DND-41 (cell line): ENCODE data around the gene PILRA.
A peak's percentile ranks its signal among the peaks of the same experiment; 100 is the strongest.

Experiments
- ATAC-seq: fragments of 200-7000 bp; cut with Tn5 transposase; 3 replicates; pipeline ENCODE4 v1.9.1; 2021; ENCODE audit warnings: low read depth; ENCODE audit not compliant: insufficient read depth
- DNase-seq: peaks from one replicate; pipeline ENCODE4 v3.0.0-alpha.2; 2020
- H2AFZ ChIP-seq: 2 replicates; pipeline ENCODE4 v1.6.0; 2012; ENCODE audit warnings: low read depth, low read length
- H3K27ac ChIP-seq: 2 replicates; pipeline ENCODE4 v1.5.1; 2012; ENCODE audit warnings: low read length, inconsistent platforms
- H3K27me3 ChIP-seq: fragments of 200-600 bp; sonication (generic); 2 replicates; pipeline ENCODE4 v1.6.0; 2012; ENCODE audit warnings: low read length, mild to moderate bottlenecking, inconsistent platforms; ENCODE audit not compliant: insufficient read depth, poor library complexity
- H3K36me3 ChIP-seq: 2 replicates; pipeline ENCODE4 v1.5.1; 2012; ENCODE audit warnings: low read length, inconsistent platforms; ENCODE audit not compliant: insufficient read depth
- H3K4me1 ChIP-seq: 2 replicates; pipeline ENCODE4 v1.5.1; 2012; ENCODE audit warnings: mild to moderate bottlenecking, low read length; ENCODE audit not compliant: insufficient read depth
- H3K4me2 ChIP-seq: 2 replicates; pipeline ENCODE4 v1.6.0; 2012; ENCODE audit warnings: mild to moderate bottlenecking, moderate library complexity, low read length, inconsistent platforms; ENCODE audit not compliant: insufficient read depth
- H3K4me3 ChIP-seq, 2 experiments: fragments of 200-600 bp in 1 of 2; shearing (Covaris generic) in 1 of 2; 2 replicates each; pipeline ENCODE4 v1.5.1; 2012 to 2016; ENCODE audit warnings: inconsistent platforms in 2 of 2, low read length in 2 of 2, mild to moderate bottlenecking in 2 of 2, low read depth in 1 of 2, moderate library complexity in 1 of 2
- H3K79me2 ChIP-seq: 2 replicates; pipeline ENCODE4 v1.6.0; 2012; ENCODE audit warnings: low read length, inconsistent platforms; ENCODE audit not compliant: insufficient read depth
- H3K9ac ChIP-seq: 2 replicates; pipeline ENCODE4 v1.6.0; 2012; ENCODE audit warnings: low read depth, mild to moderate bottlenecking, inconsistent platforms, low read length, moderate library complexity
- H3K9me3 ChIP-seq: 2 replicates; pipeline ENCODE4 v1.5.1; 2012; ENCODE audit warnings: low read length, moderate library complexity, mild to moderate bottlenecking, inconsistent platforms; ENCODE audit not compliant: insufficient read depth, severe bottlenecking
- H4K20me1 ChIP-seq: 2 replicates; pipeline ENCODE4 v1.6.0; 2012; ENCODE audit warnings: low read length; ENCODE audit not compliant: insufficient read depth
- CTCF ChIP-seq: IDR thresholded peaks from 2 replicates; pipeline ENCODE4 v1.5.1; 2012; ENCODE audit warnings: borderline replicate concordance, low read length, moderate library complexity, mild to moderate bottlenecking; ENCODE audit not compliant: poor library complexity, severe bottlenecking; ENCODE audit errors: extremely low read depth
- EZH2 ChIP-seq: IDR thresholded peaks from 3 replicates; pipeline ENCODE4 v1.6.1; 2012; ENCODE audit warnings: borderline replicate concordance, low read depth, mild to moderate bottlenecking, moderate library complexity, low read length, inconsistent platforms; ENCODE audit not compliant: severe bottlenecking

Gene PILRA

GRCh38 chr7:100406767-100407166 lies 33.5 kb downstream of the PILRA start:
- Histone ChIP-seq H2AFZ (no peak overlapping the region), H3K79me2 (no peaks in the 10 kb centered on the region), H3K4me2 (no peak overlapping the region), H3K4me3 (no peak overlapping the region), H3K36me3 (no peaks in the 10 kb centered on the region), H4K20me1 (no peaks in the 10 kb centered on the region), H3K9me3 (no peaks in the 10 kb centered on the region), H3K4me1 (no peaks in the 10 kb centered on the region), H3K27me3 (peaks cover 3% of the 10 kb centered on the region), H3K9ac (no peak overlapping the region), H3K27ac (no peak overlapping the region)
- TF ChIP-seq CTCF (no peak), EZH2 (no peak)
- no peak for DNase-seq
- no peak for ATAC-seq

GRCh38 chr7:100407285-100408180 lies 34.2 kb downstream of the PILRA start:
- no peaks in the 10 kb centered on the region for H3K36me3 ChIP-seq
- H3K4me1 ChIP-seq = no peaks in the 10 kb centered on the region
- H3K9me3 ChIP-seq = no peaks in the 10 kb centered on the region
- H3K27ac ChIP-seq = no peak overlapping the region
- no peaks in the 10 kb centered on the region for H3K79me2 ChIP-seq
- no peak overlapping the region for H3K4me2 ChIP-seq
- DNase-seq = peak; percentile 36
- no peaks in the 10 kb centered on the region; the same call in 1 of the 2 replicates for H4K20me1 ChIP-seq
- no peak overlapping the region for H3K9ac ChIP-seq
- peaks cover 3% of the 10 kb centered on the region for H3K27me3 ChIP-seq
- peak; percentile 90 for ATAC-seq
- no peak overlapping the region for H3K4me3 ChIP-seq
- TF ChIP-seq CTCF (peak; percentile 69), EZH2 (no peak)
- no peak overlapping the region for H2AFZ ChIP-seq

- Histone ChIP-seq H3K4me2 (no peak overlapping the region), H3K9me3 (no peaks in the 10 kb centered on the region), H3K27me3 (peaks cover 3% of the 10 kb centered on the region), H3K9ac (no peak overlapping the region), H3K4me3 (no peak overlapping the region), H3K36me3 (no peaks in the 10 kb centered on the region), H2AFZ (no peak overlapping the region), H3K27ac (no peak overlapping the region), H3K79me2 (no peaks in the 10 kb centered on the region), H4K20me1 (no peaks in the 10 kb centered on the region; the same call in 1 of the 2 replicates), H3K4me1 (no peaks in the 10 kb centered on the region)
- ATAC-seq = no peak
- no peak for DNase-seq
- TF ChIP-seq EZH2 (no peak), CTCF (no peak)
Measured at GRCh38 chr7:100411101-100411500, 37.8 kb downstream of the PILRA start.
